HCT116 (cell line): Measurements from ENCODE around the gene PRELID1. TPM values are rescaled to one million over a fixed set of nuclear protein-coding genes. Genes with fewer than 3 reads are reported as not detected.

Experiments used
- ATAC-seq: fragments of 200-7000 bp; cut with Tn5 transposase; 2 replicates; pipeline ENCODE4 v1.9.1; 2020; ENCODE audit warnings: mild to moderate bottlenecking, moderate library complexity
- BruUV-seq: library from RNA; stranded (reverse); fragments of 400-500 nt; replicated peaks from 2 replicates; lab custom pipeline; 2021; lab: Mats Ljungman, UMichigan
- CTCF ChIA-PET: fragments of 300-600 bp; sonication (Branson Sonifier 250); formaldehyde crosslinking; loops from one replicate; lab custom pipeline; 2021; ENCODE audit warnings: antibody characterized with exemption; lab: Charles Lee
- POLR2A ChIA-PET: fragments of 300-600, 350-600 bp; sonication (Branson Sonifier 250); formaldehyde crosslinking; loops from one replicate; lab custom pipeline; 2021; ENCODE audit warnings: antibody characterized with exemption; lab: Charles Lee
- RAD21 ChIA-PET, 2 experiments: fragments of 300-600 bp; sonication (Branson Sonifier 250); formaldehyde crosslinking; loops; one replicate each; lab custom pipeline; 2023; ENCODE audit warnings: low total read pairs in 2 of 2; ENCODE audit not compliant: uncharacterized antibody in 2 of 2, unreplicated experiment in 2 of 2, low non-redundant PET in 1 of 2; lab: Charles Lee
- DNase-seq: peaks from one replicate; pipeline ENCODE4 v3.0.0-alpha.2; 2010; ENCODE audit warnings: low read depth, low spot score
- H2AFZ ChIP-seq: fragments of 200-600 bp; shearing (Covaris generic), sonication (generic); 2 replicates; pipeline ENCODE4 v1.6.1; 2017; ENCODE audit warnings: low read depth, mixed run types, mixed read lengths, antibody characterized with exemption, low read length; ENCODE audit not compliant: poor library complexity, severe bottlenecking
- H3K27ac ChIP-seq: 2 replicates; pipeline ENCODE4 v1.5.1; 2012; ENCODE audit warnings: low read depth, low read length
- H3K27me3 ChIP-seq: fragments of 200-600 bp; sonication (generic); 2 replicates; pipeline ENCODE4 v1.6.1; 2016; ENCODE audit warnings: mixed run types, low read length, mixed read lengths; ENCODE audit not compliant: insufficient read depth
- H3K36me3 ChIP-seq, 2 experiments: fragments of 200-500 bp in 1 of 2; fragments of 200-600 bp in 1 of 2; sonication (Bioruptor generic) in 1 of 2; sonication (generic) in 1 of 2; 2 replicates each; pipeline versions ENCODE4 v1.5.1 to v1.6.1; 2014 to 2016; ENCODE audit warnings: low read length in 2 of 2, inconsistent platforms in 1 of 2, mixed read lengths in 1 of 2, mixed run types in 1 of 2; ENCODE audit not compliant: insufficient read depth in 2 of 2, control insufficient read depth in 1 of 2
- H3K4me1 ChIP-seq, 2 experiments: fragments of 200-600 bp in 1 of 2; sonication (generic) in 1 of 2; 2 replicates each; pipeline versions ENCODE4 v1.5.1 to v1.6.1; 2012 to 2017; ENCODE audit warnings: low read length in 2 of 2, inconsistent platforms in 1 of 2, mild to moderate bottlenecking in 1 of 2, mixed read lengths in 1 of 2, mixed run types in 1 of 2, moderate library complexity in 1 of 2; ENCODE audit not compliant: insufficient read depth in 2 of 2, control insufficient read depth in 1 of 2
- H3K4me2 ChIP-seq: fragments of 200-600 bp; sonication (generic); 2 replicates; pipeline ENCODE4 v1.6.1; 2017; ENCODE audit warnings: mixed run types, low read length, mixed read lengths
- H3K4me3 ChIP-seq, 2 experiments: fragments of 200-600 bp in 1 of 2; sonication (generic) in 1 of 2; replicated peaks in 1 of 2; 2 replicates each; pipeline ENCODE4 v1.5.1; 2011 to 2016; ENCODE audit warnings: low read length in 2 of 2, control low read depth in 1 of 2, low read depth in 1 of 2, mild to moderate bottlenecking in 1 of 2, mixed read lengths in 1 of 2, mixed run types in 1 of 2
- H3K79me2 ChIP-seq: fragments of 200-600 bp; sonication (generic); 2 replicates; pipeline ENCODE4 v1.6.1; 2017; ENCODE audit warnings: mild to moderate bottlenecking, mixed run types, low read length, moderate library complexity, mixed read lengths; ENCODE audit not compliant: insufficient read depth
- H3K9ac ChIP-seq: fragments of 200-600 bp; sonication (generic); 2 replicates; pipeline ENCODE4 v1.6.1; 2016; ENCODE audit warnings: low read length, mixed read lengths
- H3K9me2 ChIP-seq: fragments of 200-600 bp; sonication (generic), shearing (Covaris generic); 2 replicates; pipeline ENCODE4 v1.6.1; 2017; ENCODE audit warnings: mixed run types, mild to moderate bottlenecking, moderate library complexity; ENCODE audit not compliant: insufficient read depth
- H3K9me3 ChIP-seq, 2 experiments: fragments of 200-500 bp in 1 of 2; fragments of 200-600 bp in 1 of 2; sonication (Bioruptor generic) in 1 of 2; sonication (generic) in 1 of 2; 2 replicates each; pipeline ENCODE4 v1.6.1; 2014 to 2017; ENCODE audit warnings: low read length in 2 of 2, mixed read lengths in 2 of 2, inconsistent platforms in 1 of 2, low read depth in 1 of 2, mild to moderate bottlenecking in 1 of 2, mixed run types in 1 of 2, moderate library complexity in 1 of 2; ENCODE audit not compliant: control insufficient read depth in 1 of 2, insufficient read depth in 1 of 2
- H4K20me1 ChIP-seq: fragments of 200-600 bp; sonication (generic), shearing (Covaris generic); 2 replicates; pipeline ENCODE4 v1.6.1; 2017; ENCODE audit warnings: mixed run types, mild to moderate bottlenecking, moderate library complexity; ENCODE audit not compliant: insufficient read depth
- CEBPB ChIP-seq: IDR thresholded peaks from 2 replicates; pipeline ENCODE4 v1.6.1; 2012; ENCODE audit warnings: low read depth
- CTCF ChIP-seq, 3 experiments: fragments of 200-600 bp in 1 of 3; sonication (generic) in 1 of 3; IDR thresholded peaks in 2 of 3; conservative IDR thresholded peaks in 1 of 3; 2 replicates each; pipeline ENCODE4 v1.5.1; 2012 to 2017; ENCODE audit warnings: low read depth in 2 of 3, low read length in 2 of 3, antibody characterized with exemption in 1 of 3, borderline replicate concordance in 1 of 3, control low read depth in 1 of 3, mild to moderate bottlenecking in 1 of 3, mixed read lengths in 1 of 3, mixed run types in 1 of 3, moderate library complexity in 1 of 3; ENCODE audit not compliant: insufficient read depth in 1 of 3
- FOSL1 ChIP-seq: IDR thresholded peaks from 2 replicates; pipeline ENCODE4 v1.6.1; 2012; ENCODE audit warnings: low read depth
- POLR2AphosphoS5 ChIP-seq: IDR thresholded peaks from 2 replicates; pipeline ENCODE4 v1.6.1; 2011; ENCODE audit warnings: mild to moderate bottlenecking, low read depth, low read length, moderate library complexity
- YY1 ChIP-seq: IDR thresholded peaks from 2 replicates; pipeline ENCODE4 v1.6.1; 2011; ENCODE audit warnings: low read length, low read depth, moderate library complexity, mild to moderate bottlenecking; ENCODE audit not compliant: insufficient replicate concordance; ENCODE audit errors: extremely low read depth
- intact Hi-C: fragments of 100-400 bp; cut with micrococcal nuclease; formaldehyde crosslinking; loops from 2 replicates; pipeline ENCODE4 v1.10.0; 2022
- total RNA-seq: library from RNA; stranded (reverse); gene quantifications from one replicate; pipeline ENCODE4 v1.2.1, GENCODE V29; 2021; ENCODE audit not compliant: unreplicated experiment
- TF ChIP-seq, protein P1 (sequence below): IDR thresholded peaks from 2 replicates; pipeline ENCODE4 v1.6.1; 2011; ENCODE audit warnings: mild to moderate bottlenecking, low read length, moderate library complexity; ENCODE audit not compliant: insufficient replicate concordance; ENCODE audit errors: extremely low read depth

The PRELID1 gene
- total RNA-seq, 1 experiment from 2014 or later: 223 TPM

DNA sequence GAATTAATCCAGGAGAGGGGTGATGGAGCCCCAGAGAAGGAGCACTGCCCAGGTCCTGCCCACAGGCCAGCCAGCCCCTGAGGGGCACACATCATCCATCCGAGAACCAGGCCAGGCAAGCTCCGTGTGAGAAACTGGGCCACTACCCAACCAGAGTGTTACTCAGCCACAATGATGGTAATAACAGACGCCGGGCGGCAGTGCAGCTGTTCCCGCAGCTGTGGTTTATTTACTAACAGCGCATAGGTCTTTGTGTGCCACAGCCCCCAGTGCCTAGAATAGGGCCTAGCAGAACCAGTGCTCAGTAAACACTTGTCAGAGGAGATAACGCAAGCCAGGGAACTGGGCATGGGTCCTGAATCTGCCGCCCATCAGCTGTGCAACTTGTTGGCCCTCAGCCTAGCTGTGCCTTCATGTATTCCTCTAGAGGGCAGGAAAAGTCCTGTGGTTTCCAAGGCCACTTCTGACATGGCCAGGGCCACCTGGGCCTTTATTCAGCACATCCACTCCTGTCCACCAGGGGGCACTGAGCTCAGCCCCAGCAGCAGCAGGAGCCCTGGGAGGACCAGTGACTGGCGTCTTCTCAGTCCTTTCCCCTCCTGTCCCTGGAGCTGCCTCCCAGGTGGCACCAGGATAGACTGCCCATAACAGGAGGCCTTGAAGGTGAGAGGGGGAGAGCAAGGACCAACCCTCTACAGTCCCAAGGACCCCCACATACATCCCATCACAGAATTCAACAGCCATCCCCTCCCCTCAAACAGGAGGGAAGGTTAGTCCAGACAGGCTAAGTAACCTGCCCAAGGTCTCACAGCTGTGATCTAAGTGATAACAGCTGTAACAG lies 6.0 kb downstream of the PRELID1 start:
- TSS peak; percentile 25 for BruUV-seq
- Histone ChIP-seq H3K27me3 (no peaks in the 10 kb centered on the region), H3K4me3 (peak overlapping the region in 1 of 2 experiments; percentile 13; a peak in 1 of 4 replicates), H2AFZ (no peak overlapping the region), H3K4me1 (peaks cover 21 to 59% of the 10 kb centered on the region in 2 experiments), H3K9me3 (no peaks in the 10 kb centered on the region), H3K9ac (peak overlapping the region; percentile 31; the same call in 1 of the 2 replicates), H4K20me1 (peaks cover 8% of the 10 kb centered on the region; the same call in 1 of the 2 replicates), H3K79me2 (peaks cover 16% of the 10 kb centered on the region), H3K27ac (peak overlapping the region; percentile 34), H3K4me2 (peak overlapping the region; percentile 79), H3K36me3 (peaks cover 8 to 14% of the 10 kb centered on the region in 2 experiments; a peak in 2 of 4 replicates), H3K9me2 (no peaks in the 10 kb centered on the region)
- peak; percentile 81 for DNase-seq
- ATAC-seq: peak; percentile 56
- peak in 2 of 3 experiments; percentile 96; a peak in 4 of 6 replicates for TF ChIP-seq CTCF (IDR thresholded peaks at IDR 0.05 in 2 of 3, conservative IDR thresholded peaks at IDR 0.05 in 1 of 3; ENCODE audit: borderline replicate concordance in 1 of 3, insufficient read depth in 1 of 3, low read depth in 2 of 3, low read length in 2 of 3)
- peak; percentile 72 for TF ChIP-seq YY1
- no peak for TF ChIP-seq CEBPB
- TF ChIP-seq, protein P1, sequence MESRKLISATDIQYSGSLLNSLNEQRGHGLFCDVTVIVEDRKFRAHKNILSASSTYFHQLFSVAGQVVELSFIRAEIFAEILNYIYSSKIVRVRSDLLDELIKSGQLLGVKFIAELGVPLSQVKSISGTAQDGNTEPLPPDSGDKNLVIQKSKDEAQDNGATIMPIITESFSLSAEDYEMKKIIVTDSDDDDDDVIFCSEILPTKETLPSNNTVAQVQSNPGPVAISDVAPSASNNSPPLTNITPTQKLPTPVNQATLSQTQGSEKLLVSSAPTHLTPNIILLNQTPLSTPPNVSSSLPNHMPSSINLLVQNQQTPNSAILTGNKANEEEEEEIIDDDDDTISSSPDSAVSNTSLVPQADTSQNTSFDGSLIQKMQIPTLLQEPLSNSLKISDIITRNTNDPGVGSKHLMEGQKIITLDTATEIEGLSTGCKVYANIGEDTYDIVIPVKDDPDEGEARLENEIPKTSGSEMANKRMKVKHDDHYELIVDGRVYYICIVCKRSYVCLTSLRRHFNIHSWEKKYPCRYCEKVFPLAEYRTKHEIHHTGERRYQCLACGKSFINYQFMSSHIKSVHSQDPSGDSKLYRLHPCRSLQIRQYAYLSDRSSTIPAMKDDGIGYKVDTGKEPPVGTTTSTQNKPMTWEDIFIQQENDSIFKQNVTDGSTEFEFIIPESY: no peak
- TF ChIP-seq POLR2AphosphoS5: peak; percentile 44
- TF ChIP-seq FOSL1: no peak
- POLR2A ChIA-PET: interaction anchor here (0.9 to 1.6 kb wide), 3 partner anchors 42 to 148 kb away, joined by 3 to 6 read pairs (median 3); partner anchors contain the start of gene LMAN2
- intact Hi-C loops: loop anchor here (1.0 to 10.0 kb wide), 3 partner anchors 147 to 655 kb away; partner anchors contain the start of gene PDLIM7
- CTCF ChIA-PET: interaction anchor here (0.5 to 2.3 kb wide), 30 partner anchors 8 to 204 kb away, joined by 3 to 22 read pairs (median 5); partner anchors contain the start of genes DBN1, GRK6 and LMAN2
- RAD21 ChIA-PET: interaction anchor here (0.6 to 1.0 kb wide), 5 partner anchors 80 to 198 kb away, joined by 3 to 4 read pairs (median 3); partner anchors contain the start of gene GRK6 (in 1 of the 2)
